Measurements from ENCODE around the gene LRRC56.

LRRC56 gene

DNA sequence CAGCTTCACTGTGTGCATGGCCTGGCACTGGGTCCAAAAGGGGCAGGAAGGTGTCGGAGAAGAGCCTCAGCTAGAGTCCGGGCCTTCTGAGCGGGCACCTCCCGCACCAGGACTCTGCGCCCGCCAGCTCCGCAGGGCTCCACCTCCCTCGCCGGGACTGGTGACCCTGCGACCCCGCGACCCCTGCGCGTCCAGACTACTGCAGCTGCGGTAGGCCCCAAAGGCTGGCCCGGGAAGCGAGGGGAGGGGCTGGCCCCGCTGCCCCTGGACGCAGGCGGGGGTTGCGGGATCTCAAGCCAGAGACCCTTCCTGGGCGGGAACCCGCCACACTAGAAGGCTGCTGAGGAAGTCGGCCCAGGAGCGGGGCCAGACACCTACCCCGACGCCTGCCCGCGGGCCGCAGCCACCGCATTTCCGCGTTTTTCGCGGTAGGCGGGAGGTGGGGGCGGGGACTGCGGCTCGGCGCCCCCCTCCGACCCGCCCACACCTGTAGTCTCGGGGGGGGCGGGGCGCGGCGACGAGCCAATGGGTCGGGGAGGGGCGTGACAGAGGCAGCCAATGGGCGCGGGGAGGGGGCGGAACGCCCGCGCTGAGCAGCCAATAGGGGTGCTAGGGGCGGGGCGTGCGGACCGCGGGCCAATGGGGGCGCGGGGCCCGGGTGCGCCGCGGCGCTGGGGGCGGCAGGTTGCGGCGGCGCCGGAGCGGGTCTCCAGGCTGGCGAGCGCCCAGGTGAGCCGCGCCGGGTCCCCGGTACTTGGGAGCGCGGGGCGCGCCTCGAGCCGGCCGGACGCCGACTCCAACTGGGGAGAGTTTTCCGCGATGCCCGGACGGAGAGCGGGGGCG is 23.2 kb downstream of the LRRC56 start, which contains the start of the genes LMNTD2 and RASSF7:
LMNTD2 (minus strand) TSS at position 434 of the 843 bp plus-strand sequence; CDS start at position 412, 22 bp downstream.
RASSF7 (plus strand) TSS at position 666 of the 843 bp plus-strand sequence. CDS start 799 bp downstream, outside the sequence.
- H3K27me3 ChIP-seq (ENCODE audit: control insufficient read depth, insufficient read depth, low read length) = peaks cover 45% of the 10 kb centered on the region
- H3K4me1 ChIP-seq (ENCODE audit: control insufficient read depth, low read depth, low read length) = peaks cover 5% of the 10 kb centered on the region
- no peaks in the 10 kb centered on the region for H3K9me3 ChIP-seq (ENCODE audit: control insufficient read depth, low read depth, low read length)
- H3K9ac ChIP-seq (ENCODE audit: low read length) = peak within 1 kb of the TSS; percentile 52
- H3K27ac ChIP-seq (ENCODE audit: low read length) = no peak within 1 kb of the TSS
- no peaks in the 10 kb centered on the region for H3K36me3 ChIP-seq (ENCODE audit: control insufficient read depth, low read depth, low read length)
- H3K4me3 ChIP-seq (ENCODE audit: low read length) = peak within 1 kb of the TSS; percentile 57

GRCh38 chr11:561148-562003 is 24.0 kb downstream of the LRRC56 start:
- H3K4me1 ChIP-seq (ENCODE audit: control insufficient read depth, low read depth, low read length) = peaks cover 5% of the 10 kb centered on the region
- peak overlapping the region; percentile 52 for H3K9ac ChIP-seq (ENCODE audit: low read length)
- peak overlapping the region; percentile 57 for H3K4me3 ChIP-seq (ENCODE audit: low read length)
- no peaks in the 10 kb centered on the region for H3K36me3 ChIP-seq (ENCODE audit: control insufficient read depth, low read depth, low read length)
- no peaks in the 10 kb centered on the region for H3K9me3 ChIP-seq (ENCODE audit: control insufficient read depth, low read depth, low read length)
- H3K27me3 ChIP-seq (ENCODE audit: control insufficient read depth, insufficient read depth, low read length) = peaks cover 36% of the 10 kb centered on the region
- H3K27ac ChIP-seq (ENCODE audit: low read length) = no peak overlapping the region

GRCh38 chr11:562046-562645 is 24.8 kb downstream of the LRRC56 start:
- H3K4me3 ChIP-seq (ENCODE audit: low read length) = peak overlapping the region; percentile 57
- H3K9ac ChIP-seq (ENCODE audit: low read length) = no peak overlapping the region
- no peaks in the 10 kb centered on the region for H3K9me3 ChIP-seq (ENCODE audit: control insufficient read depth, low read depth, low read length)
- no peaks in the 10 kb centered on the region for H3K36me3 ChIP-seq (ENCODE audit: control insufficient read depth, low read depth, low read length)
- H3K4me1 ChIP-seq (ENCODE audit: control insufficient read depth, low read depth, low read length) = peaks cover 5% of the 10 kb centered on the region
- H3K27ac ChIP-seq (ENCODE audit: low read length) = no peak overlapping the region
- peaks cover 35% of the 10 kb centered on the region for H3K27me3 ChIP-seq (ENCODE audit: control insufficient read depth, insufficient read depth, low read length)

DNA sequence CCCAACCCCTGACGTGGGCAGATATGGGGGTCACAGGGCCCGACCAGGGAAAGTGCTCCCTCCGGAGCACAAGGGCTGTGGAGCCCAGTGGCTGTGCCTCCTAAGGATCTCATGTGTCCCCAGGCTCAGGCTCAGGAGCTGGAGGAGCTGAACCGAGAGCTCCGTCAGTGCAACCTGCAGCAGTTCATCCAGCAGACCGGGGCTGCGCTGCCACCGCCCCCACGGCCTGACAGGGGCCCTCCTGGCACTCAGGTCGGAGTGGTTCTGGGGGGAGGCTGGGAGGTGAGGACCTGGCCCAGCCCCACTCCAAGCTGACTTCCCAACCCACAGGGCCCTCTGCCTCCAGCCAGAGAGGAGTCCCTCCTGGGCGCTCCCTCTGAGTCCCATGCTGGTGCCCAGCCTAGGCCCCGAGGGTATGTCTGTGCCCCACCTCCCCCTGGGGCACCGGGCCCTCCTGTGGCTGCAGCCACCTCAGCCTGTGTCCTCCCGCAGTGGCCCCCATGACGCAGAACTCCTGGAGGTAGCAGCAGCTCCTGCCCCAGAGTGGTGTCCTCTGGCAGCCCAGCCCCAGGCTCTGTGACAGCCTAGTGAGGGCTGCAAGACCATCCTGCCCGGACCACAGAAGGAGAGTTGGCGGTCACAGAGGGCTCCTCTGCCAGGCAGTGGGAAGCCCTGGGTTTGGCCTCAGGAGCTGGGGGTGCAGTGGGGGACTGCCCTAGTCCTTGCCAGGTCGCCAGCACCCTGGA is 25.9 kb downstream of the LRRC56 start:
- Histone ChIP-seq H3K4me3 (ENCODE audit: low read length) (no peak overlapping the region), H3K27me3 (ENCODE audit: control insufficient read depth, insufficient read depth, low read length) (peaks cover 32% of the 10 kb centered on the region), H3K9ac (ENCODE audit: low read length) (no peak overlapping the region), H3K9me3 (ENCODE audit: control insufficient read depth, low read depth, low read length) (no peaks in the 10 kb centered on the region), H3K4me1 (ENCODE audit: control insufficient read depth, low read depth, low read length) (peaks cover 5% of the 10 kb centered on the region), H3K27ac (ENCODE audit: low read length) (no peak overlapping the region), H3K36me3 (ENCODE audit: control insufficient read depth, low read depth, low read length) (no peaks in the 10 kb centered on the region)

- Histone ChIP-seq H3K9ac (ENCODE audit: low read length) (no peak overlapping the region), H3K9me3 (ENCODE audit: control insufficient read depth, low read depth, low read length) (no peaks in the 10 kb centered on the region), H3K4me1 (ENCODE audit: control insufficient read depth, low read depth, low read length) (peaks cover 5% of the 10 kb centered on the region), H3K27ac (ENCODE audit: low read length) (no peak overlapping the region), H3K36me3 (ENCODE audit: control insufficient read depth, low read depth, low read length) (no peaks in the 10 kb centered on the region), H3K27me3 (ENCODE audit: control insufficient read depth, insufficient read depth, low read length) (peaks cover 24% of the 10 kb centered on the region), H3K4me3 (ENCODE audit: low read length) (no peak overlapping the region)
These were observed 26.7 kb downstream of the LRRC56 start for GRCh38 chr11:563812-564578.

DNA sequence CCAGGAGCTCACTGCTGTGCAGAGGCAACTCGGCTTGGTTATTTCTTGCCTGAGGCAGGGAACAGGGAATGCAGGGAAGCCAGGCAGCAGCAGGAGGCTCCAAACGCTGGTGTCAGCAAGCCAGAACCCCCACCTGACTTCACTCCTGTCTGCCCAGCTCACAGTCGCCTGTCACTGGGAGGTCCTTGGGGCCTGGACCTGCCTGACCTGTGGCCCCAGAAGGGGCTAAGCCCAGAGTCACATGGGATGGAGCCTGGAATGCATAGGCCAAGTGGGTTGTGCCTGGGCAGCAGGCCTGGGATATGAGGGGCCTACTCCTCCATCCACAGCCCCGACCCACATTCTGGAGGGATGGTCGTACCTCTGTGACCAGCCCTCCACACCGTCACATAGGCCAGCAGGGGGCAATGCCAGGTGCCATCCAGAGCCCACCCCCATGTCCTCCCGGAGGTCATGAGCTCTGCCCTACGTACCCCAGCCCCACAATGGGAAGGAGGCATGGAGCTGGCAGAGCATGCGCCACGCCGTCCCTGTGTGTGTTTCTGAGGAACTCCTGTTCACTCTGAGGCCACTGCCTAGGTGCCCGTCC is 28.7 kb downstream of the LRRC56 start:
- Histone ChIP-seq H3K27ac (ENCODE audit: low read length) (no peak overlapping the region), H3K9me3 (ENCODE audit: control insufficient read depth, low read depth, low read length) (no peaks in the 10 kb centered on the region), H3K36me3 (ENCODE audit: control insufficient read depth, low read depth, low read length) (no peaks in the 10 kb centered on the region), H3K9ac (ENCODE audit: low read length) (no peak overlapping the region), H3K4me3 (ENCODE audit: low read length) (no peak overlapping the region), H3K4me1 (ENCODE audit: control insufficient read depth, low read depth, low read length) (peaks cover under 1% of the 10 kb centered on the region), H3K27me3 (ENCODE audit: control insufficient read depth, insufficient read depth, low read length) (peaks cover 14% of the 10 kb centered on the region)

- Histone ChIP-seq H3K9ac (ENCODE audit: low read length) (no peak overlapping the region), H3K4me3 (ENCODE audit: low read length) (no peak overlapping the region), H3K27me3 (ENCODE audit: control insufficient read depth, insufficient read depth, low read length) (peaks cover 14% of the 10 kb centered on the region)
These were observed 29.8 kb downstream of the LRRC56 start for GRCh38 chr11:567011-567628.

GRCh38 chr11:567629-568292 is 30.4 kb downstream of the LRRC56 start:
- H3K4me1 ChIP-seq (ENCODE audit: control insufficient read depth, low read depth, low read length) = peaks cover 9% of the 10 kb centered on the region
- H3K4me3 ChIP-seq (ENCODE audit: low read length) = peak overlapping the region; percentile 47
- no peaks in the 10 kb centered on the region for H3K9me3 ChIP-seq (ENCODE audit: control insufficient read depth, low read depth, low read length)
- peaks cover 14% of the 10 kb centered on the region for H3K27me3 ChIP-seq (ENCODE audit: control insufficient read depth, insufficient read depth, low read length)
- H3K9ac ChIP-seq (ENCODE audit: low read length) = no peak overlapping the region
- no peak overlapping the region for H3K27ac ChIP-seq (ENCODE audit: low read length)
- no peaks in the 10 kb centered on the region for H3K36me3 ChIP-seq (ENCODE audit: control insufficient read depth, low read depth, low read length)

More at GRCh38 chr11:567011-567628, 29.8 kb downstream of the LRRC56 start:
- Histone ChIP-seq H3K9me3 (ENCODE audit: control insufficient read depth, low read depth, low read length) (no peaks in the 10 kb centered on the region), H3K27ac (ENCODE audit: low read length) (no peak overlapping the region), H3K36me3 (ENCODE audit: control insufficient read depth, low read depth, low read length) (no peaks in the 10 kb centered on the region), H3K4me1 (ENCODE audit: control insufficient read depth, low read depth, low read length) (peaks cover 9% of the 10 kb centered on the region)

DNA sequence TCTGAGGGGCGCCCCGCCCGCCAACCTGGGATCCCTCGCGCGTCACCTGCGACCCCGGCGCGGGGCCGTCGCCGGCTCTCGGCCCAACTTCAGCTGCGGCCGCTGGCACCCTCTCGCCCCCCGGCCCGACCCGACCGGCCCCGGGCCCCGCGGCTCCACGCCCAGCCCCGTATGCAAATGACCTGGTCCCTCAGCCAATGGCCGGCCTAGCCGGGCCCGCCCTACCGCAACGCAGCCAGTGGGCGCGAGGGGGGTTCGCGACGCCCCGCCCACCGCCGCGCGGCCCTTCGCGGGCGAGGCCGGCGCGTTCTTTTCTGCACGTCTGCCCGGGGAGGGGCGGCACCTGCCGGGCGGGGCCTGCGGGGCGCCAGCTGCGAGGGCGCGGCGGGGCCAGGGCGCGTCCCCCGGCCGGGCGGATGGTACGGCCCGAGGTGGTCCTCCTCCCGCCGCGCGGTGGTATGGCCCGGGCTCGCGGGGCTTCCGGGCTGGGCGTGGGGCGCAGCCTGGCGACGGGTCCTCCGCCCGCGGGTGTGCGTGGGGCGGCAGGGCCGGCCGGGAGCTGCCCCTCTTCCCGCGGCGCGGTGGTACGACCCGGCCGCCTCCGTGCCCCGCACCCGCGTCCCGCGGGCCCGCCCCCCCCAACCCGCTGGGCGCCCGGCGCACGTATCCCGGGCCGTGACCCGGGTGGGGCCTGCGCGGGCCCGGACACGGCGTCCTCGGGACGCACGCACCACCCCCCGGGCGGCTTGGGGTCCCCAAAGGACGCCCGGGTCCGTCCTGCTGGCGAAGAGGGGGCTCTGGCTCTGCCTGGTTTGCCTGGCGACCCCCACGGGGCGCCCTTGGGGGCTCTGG is 31.2 kb downstream of the LRRC56 start:
- Histone ChIP-seq H3K36me3 (ENCODE audit: control insufficient read depth, low read depth, low read length) (no peaks in the 10 kb centered on the region), H3K4me1 (ENCODE audit: control insufficient read depth, low read depth, low read length) (peaks cover 9% of the 10 kb centered on the region), H3K27ac (ENCODE audit: low read length) (no peak overlapping the region), H3K9ac (ENCODE audit: low read length) (no peak overlapping the region), H3K27me3 (ENCODE audit: control insufficient read depth, insufficient read depth, low read length) (peaks cover 18% of the 10 kb centered on the region), H3K4me3 (ENCODE audit: low read length) (peak overlapping the region; percentile 47), H3K9me3 (ENCODE audit: control insufficient read depth, low read depth, low read length) (no peaks in the 10 kb centered on the region)
